ENCODE measurements around the gene FNDC3B. TPM values are rescaled to one million over a fixed set of nuclear protein-coding genes. Genes with fewer than 3 reads are reported as not detected.

The FNDC3B gene
- total RNA-seq, 2 donors from 2014 or later, result 57.6 to 69.3 TPM

DNA sequence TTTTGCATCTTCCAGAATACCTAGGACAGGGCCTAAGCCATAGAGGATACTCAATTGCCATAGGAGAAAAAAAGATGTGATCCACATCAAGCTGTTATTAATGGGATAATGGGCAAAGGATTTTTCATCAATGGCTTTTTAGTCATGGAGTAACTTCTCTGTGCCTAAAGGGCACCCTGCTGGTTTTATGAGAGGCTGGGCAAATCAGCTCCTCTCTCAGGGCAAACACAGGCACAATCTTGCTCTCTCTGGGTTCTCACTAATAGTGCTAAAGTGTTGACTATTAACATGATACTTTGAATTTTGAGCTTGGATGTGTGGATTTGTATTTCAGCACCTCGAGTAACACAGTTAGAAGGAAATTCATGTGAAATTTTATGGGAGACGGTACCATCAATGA is 341.3 kb downstream of the FNDC3B start:
- Histone ChIP-seq H3K4me3 (no peak overlapping the region), H3K4me1 (no peaks in the 10 kb centered on the region), H3K9me3 (peaks cover 0 to 8% of the 10 kb centered on the region in 2 donors), H3K27ac (no peak overlapping the region), H3K36me3 (peaks cover 49% of the 10 kb centered on the region), H3K27me3 (no peaks in the 10 kb centered on the region)
- TF ChIP-seq CTCF (IDR thresholded peaks at IDR 0.05), result no peak
- DNase-seq (ENCODE audit: low spot score), result no peak

DNA sequence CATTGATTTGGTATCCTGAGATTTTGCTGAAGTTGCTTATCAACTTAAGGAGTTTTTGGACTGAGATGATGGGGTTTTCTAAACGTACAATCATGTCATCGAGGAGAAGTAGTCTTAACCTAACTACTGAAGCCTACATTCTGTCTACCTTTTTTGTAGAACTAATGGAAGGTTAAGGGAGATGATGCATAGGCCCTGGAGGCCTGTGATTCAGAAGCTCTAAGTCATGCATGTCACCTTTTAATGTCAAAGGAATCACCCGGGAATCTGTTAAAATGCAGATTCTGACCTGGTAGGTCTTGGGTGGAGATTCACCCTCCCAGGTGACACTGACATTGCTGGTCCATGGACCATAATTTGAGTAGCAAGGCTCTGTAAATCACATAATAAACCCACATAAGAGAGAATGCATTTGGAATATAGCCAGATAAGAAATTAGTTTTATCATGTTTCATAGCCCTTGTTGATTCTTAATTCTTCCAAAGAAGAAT is 344.0 kb downstream of the FNDC3B start:
- Histone ChIP-seq H3K9me3 (peaks cover 0 to 8% of the 10 kb centered on the region in 2 donors), H3K27me3 (no peaks in the 10 kb centered on the region), H3K36me3 (peaks cover 32% of the 10 kb centered on the region), H3K4me3 (no peak overlapping the region), H3K4me1 (no peaks in the 10 kb centered on the region), H3K27ac (no peak overlapping the region)
- TF ChIP-seq CTCF (IDR thresholded peaks at IDR 0.05), result no peak
- DNase-seq (ENCODE audit: low spot score), result no peak

DNA sequence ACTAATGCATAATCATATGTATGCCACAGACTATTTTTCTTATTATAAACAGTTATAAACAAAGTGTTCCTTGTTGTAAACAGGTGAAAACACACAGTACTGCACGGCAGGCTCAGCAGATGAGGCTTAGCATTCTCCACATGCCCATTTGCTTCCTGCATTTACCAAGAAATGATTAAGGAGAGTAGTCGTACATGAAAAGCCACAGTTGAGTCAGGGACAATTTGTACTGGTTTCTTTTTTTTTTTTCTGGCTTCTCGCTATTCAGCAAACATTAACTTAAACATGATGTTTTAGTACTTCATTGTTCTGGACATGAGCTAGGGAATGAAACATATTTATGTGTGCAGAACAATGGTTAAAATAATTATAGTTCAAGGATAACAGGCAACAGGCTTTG is 345.5 kb downstream of the FNDC3B start:
- peaks cover 17% of the 10 kb centered on the region for H3K36me3 ChIP-seq
- no peak overlapping the region for H3K27ac ChIP-seq
- no peak overlapping the region for H3K4me3 ChIP-seq
- no peaks in the 10 kb centered on the region for H3K4me1 ChIP-seq
- TF ChIP-seq CTCF (IDR thresholded peaks at IDR 0.05), result no peak
- no peak for DNase-seq (ENCODE audit: low spot score)
- no peaks in the 10 kb centered on the region for H3K9me3 ChIP-seq
- H3K27me3 ChIP-seq, result no peaks in the 10 kb centered on the region

DNA sequence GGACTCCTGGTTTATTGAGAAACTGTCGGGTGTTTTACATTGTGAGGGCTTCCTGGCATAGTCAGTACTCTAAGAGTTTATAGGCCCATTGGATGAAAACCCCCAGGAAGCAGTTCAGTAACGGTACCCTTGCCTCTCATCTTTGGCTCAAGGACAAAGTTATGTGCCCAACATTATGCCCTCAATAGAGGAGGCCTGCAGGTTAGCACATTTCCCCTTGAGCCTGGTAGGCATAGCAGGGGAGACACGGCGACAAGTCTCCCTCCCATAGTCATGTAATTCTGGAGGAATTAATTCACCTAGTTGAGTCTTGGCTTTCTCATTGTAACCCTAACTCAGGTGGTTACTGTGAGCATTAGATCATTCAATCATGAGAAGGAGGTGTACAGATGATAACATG is 348.4 kb downstream of the FNDC3B start:
- Histone ChIP-seq H3K27me3 (no peaks in the 10 kb centered on the region), H3K9me3 (no peaks in the 10 kb centered on the region), H3K27ac (no peak overlapping the region), H3K36me3 (no peaks in the 10 kb centered on the region), H3K4me3 (no peak overlapping the region), H3K4me1 (peaks cover 0 to 19% of the 10 kb centered on the region in 2 donors)
- no peak for DNase-seq (ENCODE audit: low spot score)
- no peak for TF ChIP-seq CTCF (IDR thresholded peaks at IDR 0.05)

GRCh38 chr3:172388412-172389078 is 349.2 kb downstream of the FNDC3B start:
- Histone ChIP-seq H3K4me3 (no peak overlapping the region), H3K9me3 (no peaks in the 10 kb centered on the region), H3K4me1 (peaks cover 0 to 19% of the 10 kb centered on the region in 2 donors), H3K27ac (no peak overlapping the region), H3K27me3 (no peaks in the 10 kb centered on the region), H3K36me3 (no peaks in the 10 kb centered on the region)
- no peak for DNase-seq (ENCODE audit: low spot score)
- TF ChIP-seq CTCF (IDR thresholded peaks at IDR 0.05), result no peak

DNA sequence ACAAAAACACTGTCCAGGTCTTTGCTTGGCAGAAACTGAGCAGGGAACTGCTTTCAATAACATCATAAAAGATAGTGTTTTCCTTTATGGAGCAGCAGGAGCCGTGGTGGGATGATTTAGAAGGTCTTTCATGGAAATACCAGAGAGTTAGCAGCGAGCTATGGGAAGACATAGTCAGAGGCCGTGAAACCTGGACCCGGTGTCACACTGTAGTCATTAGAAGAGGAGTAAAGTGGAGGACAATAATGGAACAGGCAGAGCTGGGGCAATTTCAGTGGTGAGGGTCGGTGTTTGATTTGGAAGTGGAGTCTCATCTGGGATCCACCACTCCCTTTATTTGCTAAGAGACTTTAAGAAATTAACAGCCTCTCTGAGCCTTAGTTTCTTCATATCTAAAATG is 351.4 kb downstream of the FNDC3B start:
- Histone ChIP-seq H3K4me3 (no peak overlapping the region), H3K4me1 (peaks cover 0 to 19% of the 10 kb centered on the region in 2 donors), H3K27me3 (no peaks in the 10 kb centered on the region), H3K27ac (no peak overlapping the region), H3K36me3 (no peaks in the 10 kb centered on the region), H3K9me3 (no peaks in the 10 kb centered on the region)
- no peak for DNase-seq (ENCODE audit: low spot score)
- TF ChIP-seq CTCF (IDR thresholded peaks at IDR 0.05), result no peak

Measured in right atrium auricular region (tissue), 2 donors.